IMR-90 (cell line): ENCODE measurements around the gene DCTN1. TPM values are rescaled to one million over a fixed set of nuclear protein-coding genes. Genes with fewer than 3 reads are reported as not detected.

Source experiments
- ATAC-seq: fragments of 200-7000 bp; cut with Tn5 transposase; 2 replicates; pipeline ENCODE4 v1.9.1; 2020; ENCODE audit warnings: low read depth, mild to moderate bottlenecking, moderate library complexity
- BruUV-seq: library from RNA; stranded (reverse); fragments of 400-500 nt; replicated peaks from 2 replicates; lab custom pipeline; 2021; lab: Mats Ljungman, UMichigan
- CTCF ChIA-PET: fragments of 300-600 bp; formaldehyde crosslinking; extraction: SDS; loops from one replicate; lab custom pipeline; 2021; ENCODE audit warnings: antibody characterized with exemption; lab: Yijun Ruan, JAX
- POLR2A ChIA-PET: fragments of 300-600 bp; sonication (Branson Sonifier 250); formaldehyde crosslinking; loops from one replicate; lab custom pipeline; 2022; ENCODE audit warnings: antibody characterized with exemption; ENCODE audit not compliant: unreplicated experiment; lab: Charles Lee
- DNase-seq: peaks from one replicate; pipeline ENCODE4 v3.0.0; 2013
- H2AFZ ChIP-seq: replicated peaks from 2 replicates; pipeline ENCODE3; 2013; ENCODE audit warnings: low read length, mild to moderate bottlenecking; ENCODE audit not compliant: poor library complexity
- H2AK5ac ChIP-seq: 2 replicates; pipeline ENCODE4 v1.6.1; 2013; ENCODE audit warnings: low read depth, low read length, inconsistent platforms
- H2AK9ac ChIP-seq: replicated peaks from 2 replicates; pipeline ENCODE3; 2013; ENCODE audit warnings: mild to moderate bottlenecking, low read depth, low read length, moderate library complexity; ENCODE audit not compliant: poor library complexity
- H2BK120ac ChIP-seq: 2 replicates; pipeline ENCODE4 v1.6.1; 2013; ENCODE audit warnings: low read depth, low read length, inconsistent platforms
- H2BK15ac ChIP-seq: 3 replicates; pipeline ENCODE4 v1.6.1; 2013; ENCODE audit warnings: low read depth, low read length, inconsistent platforms
- H2BK20ac ChIP-seq: 2 replicates; pipeline ENCODE4 v1.6.1; 2013; ENCODE audit warnings: low read depth, mild to moderate bottlenecking, inconsistent platforms, low read length, moderate library complexity
- H2BK5ac ChIP-seq: 2 replicates; pipeline ENCODE4 v1.6.1; 2013; ENCODE audit warnings: mild to moderate bottlenecking, low read depth, low read length, inconsistent platforms; ENCODE audit not compliant: poor library complexity, severe bottlenecking
- H3K14ac ChIP-seq: replicated peaks from 2 replicates; pipeline ENCODE4 v1.6.1; 2013; ENCODE audit warnings: low read depth, low read length, inconsistent platforms
- H3K18ac ChIP-seq: 2 replicates; pipeline ENCODE4 v1.6.1; 2013; ENCODE audit warnings: low read depth, low read length, control low read depth
- H3K23ac ChIP-seq: 2 replicates; pipeline ENCODE4 v1.6.1; 2013; ENCODE audit warnings: low read depth, low read length, inconsistent platforms
- H3K27ac ChIP-seq: 2 replicates; pipeline ENCODE4 v1.5.1; 2013; ENCODE audit warnings: mild to moderate bottlenecking, control low read depth, low read length; ENCODE audit not compliant: insufficient read depth
- H3K27me3 ChIP-seq: 2 replicates; pipeline ENCODE4 v1.6.1; 2013; ENCODE audit warnings: low read length; ENCODE audit not compliant: control insufficient read depth, insufficient read depth
- H3K36me3 ChIP-seq: 2 replicates; pipeline ENCODE4 v1.6.1; 2013; ENCODE audit warnings: low read length, mixed read lengths; ENCODE audit not compliant: control insufficient read depth, insufficient read depth
- H3K4ac ChIP-seq: 2 replicates; pipeline ENCODE4 v1.6.1; 2013; ENCODE audit warnings: low read depth, low read length, inconsistent platforms
- H3K4me1 ChIP-seq: 2 replicates; pipeline ENCODE4 v1.6.1; 2013; ENCODE audit warnings: low read length, mixed read lengths; ENCODE audit not compliant: control insufficient read depth, insufficient read depth
- H3K4me2 ChIP-seq: 2 replicates; pipeline ENCODE4 v1.6.1; 2013; ENCODE audit warnings: low read depth, mild to moderate bottlenecking, control low read depth, low read length, moderate library complexity
- H3K4me3 ChIP-seq: 2 replicates; pipeline ENCODE4 v1.5.1; 2013; ENCODE audit warnings: low read depth, mild to moderate bottlenecking, control low read depth, low read length, moderate library complexity; ENCODE audit not compliant: insufficient read depth
- H3K56ac ChIP-seq: 2 replicates; pipeline ENCODE4 v1.6.1; 2013; ENCODE audit warnings: low read length, inconsistent platforms; ENCODE audit not compliant: insufficient read depth; ENCODE audit errors: extremely low read depth
- H3K79me1 ChIP-seq, 2 experiments: 2 replicates each; pipeline ENCODE4 v1.6.1; 2013; ENCODE audit warnings: low read length in 2 of 2, inconsistent platforms in 1 of 2, low read depth in 1 of 2
- H3K9ac ChIP-seq: 2 replicates; pipeline ENCODE4 v1.6.1; 2013; ENCODE audit warnings: low read depth, low read length, control low read depth
- H3K9me1 ChIP-seq: 2 replicates; pipeline ENCODE4 v1.6.1; 2013; ENCODE audit warnings: low read length, inconsistent platforms; ENCODE audit not compliant: insufficient read depth
- H3K9me3 ChIP-seq: 2 replicates; pipeline ENCODE4 v1.6.1; 2013; ENCODE audit warnings: low read length; ENCODE audit not compliant: control insufficient read depth, insufficient read depth
- H4K20me1 ChIP-seq: 2 replicates; pipeline ENCODE4 v1.6.1; 2013; ENCODE audit warnings: low read length, inconsistent platforms; ENCODE audit not compliant: insufficient read depth
- H4K5ac ChIP-seq: 2 replicates; pipeline ENCODE4 v1.6.1; 2013; ENCODE audit warnings: mild to moderate bottlenecking, low read depth, low read length, control low read depth
- H4K8ac ChIP-seq, 2 experiments: 2 replicates each; pipeline ENCODE4 v1.6.1; 2013; ENCODE audit warnings: low read depth in 2 of 2, low read length in 2 of 2, control low read depth in 1 of 2, inconsistent platforms in 1 of 2
- H4K91ac ChIP-seq: 2 replicates; pipeline ENCODE4 v1.6.1; 2013; ENCODE audit warnings: low read depth, low read length, inconsistent platforms; ENCODE audit not compliant: insufficient read depth
- BHLHE40 ChIP-seq: fragments of 150-350 bp; IDR thresholded peaks from 2 replicates; pipeline ENCODE4 v1.6.1; 2016; ENCODE audit warnings: mild to moderate bottlenecking, low read depth, low read length
- CEBPB ChIP-seq: IDR thresholded peaks from 2 replicates; pipeline ENCODE4 v1.6.1; 2012; ENCODE audit warnings: low read depth, low read length, improper control_type of control experiment
- USF2 ChIP-seq: fragments of 150-350 bp; IDR thresholded peaks from 2 replicates; pipeline ENCODE4 v1.6.1; 2017; ENCODE audit warnings: mild to moderate bottlenecking, antibody characterized with exemption, low read length, low read depth
- WGBS, 2 experiments: methylation state at CpG; one replicate each; pipeline versions ENCODE4 v1.1.5 to v1.1.7; 2013; ENCODE audit warnings: missing lambda C conversion rate in 2 of 2; ENCODE audit not compliant: insufficient read length in 1 of 2; ENCODE audit errors: extremely low coverage in 2 of 2; 5-methylcytosine and 5-hydroxymethylcytosine counted together
- dilution Hi-C: fragments of 300-500 bp; cut with HindIII; formaldehyde crosslinking; loops from one replicate; pipeline ENCODE4 v1.14.3; 2018; ENCODE audit warnings: low sequenced_read_pairs; ENCODE audit not compliant: unreplicated experiment
- in situ Hi-C: fragments of 300-500 bp; cut with MboI; formaldehyde crosslinking; loops from 3 replicates; pipeline ENCODE4 v1.14.3; 2019; ENCODE audit warnings: low sequenced_read_pairs, inconsistent platforms, mixed read lengths
- intact Hi-C: fragments of 100-400 bp; cut with micrococcal nuclease; formaldehyde crosslinking; loops from 2 replicates; pipeline ENCODE4 v1.10.0; 2022
- polyA plus RNA-seq, 3 experiments: library from polyadenylated mRNA; depleted of rRNA; stranded (reverse); fragments of >200 nt; gene quantifications; 2 replicates each; pipeline ENCODE4 v1.2.3, GENCODE V29; 2012; ENCODE audit warnings: low replicate concordance in 1 of 3
- total RNA-seq: library from RNA; depleted of rRNA; stranded (reverse); fragments of >200 nt; gene quantifications from 2 replicates; pipeline ENCODE4 v1.2.3, GENCODE V29; 2012

The DCTN1 gene
- total and polyA plus RNA-seq, 2 of the 4 experiments (the other 2 are of a cell fraction), result 136 to 204 TPM

- H3K23ac ChIP-seq, result no peak overlapping the region; the same call in 1 of the 2 replicates
- H3K14ac ChIP-seq, result no peak overlapping the region
- peak overlapping the region; percentile 85 for H2BK5ac ChIP-seq
- peak overlapping the region; percentile 48 for H2BK120ac ChIP-seq
- H2AK9ac ChIP-seq, result no peak overlapping the region
- peak; percentile 35 for ATAC-seq
- H3K27me3 ChIP-seq, result no peaks in the 10 kb centered on the region
- H3K4me3 ChIP-seq, result no peak overlapping the region
- H3K9me1 ChIP-seq, result peaks cover 33% of the 10 kb centered on the region
- no peak overlapping the region for H3K9ac ChIP-seq
- H3K79me1 ChIP-seq, result peaks cover 26 to 95% of the 10 kb centered on the region in 2 experiments
- BruUV-seq, result no TSS peak
- TF ChIP-seq CEBPB, result peak; percentile 97
- TF ChIP-seq BHLHE40, result peak; percentile 26; the same call in 1 of the 2 replicates
- TF ChIP-seq USF2, result no peak
- in situ Hi-C loops, result no loop called here
- H4K91ac ChIP-seq, result 0 out of 2 replicates have a peak overlapping the region, but pooled peaks have one; percentile 20
- ChIA-PET CTCF (interaction anchor here (0.6 to 1.0 kb wide), 2 partner anchors 8 to 30 kb away, joined by 4 read pairs; no protein-coding TSS in a partner anchor), POLR2A (interaction anchor here (0.6 kb wide), 1 partner anchor 68 kb away, joined by 3 read pairs; no protein-coding TSS in a partner anchor)
- dilution Hi-C loops, result no loop called here
- 0% methylated on average over 1 of the region's 1 CpG; no CpG with 5 or more reads in 1 of the 2 experiments for WGBS, 2 experiments
- H3K18ac ChIP-seq, result no peak overlapping the region
- H3K9me3 ChIP-seq, result no peaks in the 10 kb centered on the region
- H3K27ac ChIP-seq, result peak overlapping the region; percentile 46; the same call in 1 of the 2 replicates
- H3K4ac ChIP-seq, result 0 out of 2 replicates have a peak overlapping the region, but pooled peaks have one; percentile 39
- peak overlapping the region; percentile 46; the same call in 1 of the 2 replicates for H2BK20ac ChIP-seq
- H4K8ac ChIP-seq, result peak overlapping the region in 1 of 2 experiments; percentile 65; a peak in 1 of 4 replicates
- H4K5ac ChIP-seq, result no peak overlapping the region
- H3K56ac ChIP-seq, result no peak overlapping the region
- H2BK15ac ChIP-seq, result no peak overlapping the region
- H3K36me3 ChIP-seq, result peaks cover 6% of the 10 kb centered on the region
- no peak overlapping the region for H2AFZ ChIP-seq
- peak; percentile 86 for DNase-seq
- H3K4me2 ChIP-seq, result peak overlapping the region; percentile 27
- H4K20me1 ChIP-seq, result peaks cover 48% of the 10 kb centered on the region
- peaks cover 28% of the 10 kb centered on the region for H3K4me1 ChIP-seq
- intact Hi-C loops, result no loop called here
- H2AK5ac ChIP-seq, result no peak overlapping the region
Observed at GRCh38 chr2:74383254-74383653, 3.1 kb upstream of the DCTN1 start.
